K562 (cell line): ENCODE data around the gene CSF1R. TPM values are rescaled to one million over a fixed set of nuclear protein-coding genes. Genes with fewer than 3 reads are reported as not detected.

Source experiments
- ATAC-seq: fragments of 200-7000 bp; cut with Tn5 transposase; 3 replicates; pipeline ENCODE4 v1.9.1; 2020; ENCODE audit warnings: moderate library complexity
- BruUV-seq: library from RNA; stranded (reverse); fragments of 400-500 nt; replicated peaks from 2 replicates; lab custom pipeline; 2021; lab: Mats Ljungman, UMichigan
- CTCF ChIA-PET: fragments of 300-600 bp; formaldehyde crosslinking; extraction: SDS; loops from one replicate; lab custom pipeline; 2021; ENCODE audit warnings: low intra/inter-chr PET ratio; lab: Yijun Ruan, JAX
- POLR2A ChIA-PET: fragments of 300-600, 350-650 bp; sonication (Branson Sonifier 250); formaldehyde crosslinking; extraction: SDS; loops from one replicate; lab custom pipeline; 2021; ENCODE audit warnings: antibody characterized with exemption, inconsistent platforms; lab: Yijun Ruan, JAX
- DNase-seq, 4 experiments: peaks; one replicate each; pipeline versions ENCODE4 v3.0.0 to v3.0.0-alpha.2; 2011 to 2018; ENCODE audit warnings: low spot score in 3 of 4, mixed read lengths in 3 of 4; ENCODE audit errors: extremely low read depth in 1 of 4
- FAIRE-seq: peaks from 2 replicates; lab custom pipeline; 2011; peaks lifted over from hg19 to GRCh38; lab: Jason Lieb, UNC
- H2AFZ ChIP-seq: 2 replicates; pipeline ENCODE4 v1.6.0; 2011; ENCODE audit warnings: low read depth, low read length, control low read depth, inconsistent platforms
- H3K27ac ChIP-seq: fragments of 200-600 bp; 3 replicates; pipeline ENCODE4 v1.8.0; 2011; ENCODE audit warnings: low read depth, mild to moderate bottlenecking, control low read depth, inconsistent platforms, low read length, moderate library complexity, mixed read lengths; ENCODE audit errors: extremely low read depth
- H3K27me3 ChIP-seq, 2 experiments: fragments of 300-600 bp in 1 of 2; 2 replicates in 1 of 2; 3 replicates in 1 of 2; pipeline versions ENCODE4 v1.6.0 to v1.8.0; 2011; ENCODE audit warnings: inconsistent platforms in 2 of 2, low read length in 2 of 2, mild to moderate bottlenecking in 1 of 2, mixed read lengths in 1 of 2, moderate library complexity in 1 of 2; ENCODE audit not compliant: control insufficient read depth in 2 of 2, insufficient read depth in 2 of 2
- H3K36me3 ChIP-seq: fragments of 300-600 bp; 3 replicates; pipeline ENCODE4 v1.8.0; 2011; ENCODE audit warnings: mild to moderate bottlenecking, low read length, inconsistent platforms; ENCODE audit not compliant: control insufficient read depth, insufficient read depth
- H3K4me1 ChIP-seq, 2 experiments: fragments of 200-600 bp in 1 of 2; replicated peaks in 1 of 2; 2 replicates in 1 of 2; 3 replicates in 1 of 2; pipeline versions ENCODE4 v1.5.1 to v1.8.0; 2011; ENCODE audit warnings: inconsistent platforms in 2 of 2, low read length in 2 of 2, mild to moderate bottlenecking in 1 of 2, mixed read lengths in 1 of 2, moderate library complexity in 1 of 2; ENCODE audit not compliant: control insufficient read depth in 2 of 2, insufficient read depth in 2 of 2
- H3K4me2 ChIP-seq: 2 replicates; pipeline ENCODE4 v1.6.1; 2011; ENCODE audit warnings: low read length, control low read depth, inconsistent platforms, mixed read lengths; ENCODE audit not compliant: insufficient read depth
- H3K4me3 ChIP-seq: fragments of 200-600 bp; sonication (generic), shearing (Covaris generic); 2 replicates; pipeline ENCODE4 v1.5.1; 2016; ENCODE audit warnings: control low read depth, inconsistent platforms
- H3K79me2 ChIP-seq: fragments of 200-600 bp; 3 replicates; pipeline ENCODE4 v1.8.0; 2011; ENCODE audit warnings: low read length, inconsistent platforms; ENCODE audit not compliant: control insufficient read depth, insufficient read depth
- H3K9ac ChIP-seq, 2 experiments: 2 replicates each; pipeline versions ENCODE4 v1.6.0 to v1.6.1; 2011; ENCODE audit warnings: low read depth in 2 of 2, low read length in 2 of 2, control low read depth in 1 of 2, inconsistent platforms in 1 of 2, mild to moderate bottlenecking in 1 of 2, mixed read lengths in 1 of 2; ENCODE audit not compliant: insufficient read depth in 1 of 2
- H3K9me1 ChIP-seq: one replicate; pipeline ENCODE4 v1.6.0; 2011; ENCODE audit warnings: inconsistent platforms, mild to moderate bottlenecking, low read length, moderate library complexity; ENCODE audit not compliant: control insufficient read depth, insufficient read depth
- H3K9me3 ChIP-seq: replicated peaks from 2 replicates; pipeline ENCODE4 v1.5.1; 2011; ENCODE audit warnings: low read depth, low read length, inconsistent platforms; ENCODE audit not compliant: control insufficient read depth, insufficient read depth
- H4K20me1 ChIP-seq: replicated peaks from 2 replicates; pipeline ENCODE4 v1.6.1; 2011; ENCODE audit warnings: low read length, inconsistent platforms, mixed read lengths; ENCODE audit not compliant: control insufficient read depth, insufficient read depth
- BDP1 ChIP-seq: IDR thresholded peaks from 3 replicates; pipeline ENCODE4 v1.6.1; 2011; ENCODE audit not compliant: insufficient read length, insufficient read depth
- CHAMP1 ChIP-seq: fragments of 450-650 bp; IDR thresholded peaks from 2 replicates; pipeline ENCODE4 v1.6.1; 2016; ENCODE audit warnings: mild to moderate bottlenecking
- ELF4 ChIP-seq: fragments of 450-650 bp; formaldehyde crosslinking; IDR thresholded peaks from 2 replicates; pipeline ENCODE4 v1.4.0; 2022; ENCODE audit warnings: missing genetic modification characterization
- ETV5 ChIP-seq: sonication (generic); formaldehyde crosslinking; IDR thresholded peaks from 2 replicates; pipeline ENCODE4 v1.4.0; 2020; ENCODE audit warnings: low read depth, mild to moderate bottlenecking, missing genetic modification reagents
- NBN ChIP-seq: fragments of 450-650 bp; IDR thresholded peaks from 2 replicates; pipeline ENCODE4 v1.6.1; 2016; ENCODE audit warnings: low read depth, mild to moderate bottlenecking
- POLR2G ChIP-seq: fragments of 200-400 bp; formaldehyde crosslinking; IDR thresholded peaks from 2 replicates; pipeline ENCODE4 v1.6.1; 2017; ENCODE audit warnings: low read depth, mild to moderate bottlenecking, antibody characterized with exemption, low read length, moderate library complexity
- ZNF589 ChIP-seq: fragments of 200-800 bp; sonication (Bioruptor generic); IDR thresholded peaks from 2 replicates; pipeline ENCODE4 v1.6.1; 2016; ENCODE audit warnings: low read depth, missing genetic modification characterization, missing compliant biosample characterization
- ZSCAN32 ChIP-seq: fragments of 450-650 bp; formaldehyde crosslinking; IDR thresholded peaks from 2 replicates; pipeline ENCODE4 v1.4.0; 2020; ENCODE audit warnings: mild to moderate bottlenecking, moderate library complexity
- WGBS: fragments of 100-300 bp; shearing (Covaris generic); methylation state at CpG from one replicate; pipeline ENCODE4 v1.1.6; 2016; ENCODE audit warnings: low coverage, mixed read lengths; ENCODE audit not compliant: insufficient coverage; ENCODE audit errors: missing lambda C conversion rate; 5-methylcytosine and 5-hydroxymethylcytosine counted together
- in situ Hi-C: fragments of 300-500 bp; cut with MboI; formaldehyde crosslinking; loops from 4 replicates; pipeline ENCODE4 v1.15.0; 2018; ENCODE audit warnings: inconsistent platforms, mixed read lengths
- intact Hi-C: fragments of 100-400 bp; cut with micrococcal nuclease; formaldehyde crosslinking; loops from 2 replicates; pipeline ENCODE4 v1.14.2; 2022
- polyA plus RNA-seq, 8 experiments: library from polyadenylated mRNA; depleted of rRNA in 4 of 8; stranded (reverse) in 5 of 8; unstranded in 3 of 8; fragments of >200 nt; fragmentation: Nextera tagmentation in 2 of 8; fragmentation: Illumina TruSeq in 1 of 8; extraction: Ambion mirVana in 2 of 8; extraction: Trizol in 1 of 8; gene quantifications; 2 replicates each; pipeline versions ENCODE4 v1.2.1 to v1.2.3, GENCODE V29; 2011 to 2014; ENCODE audit warnings: inconsistent platforms in 1 of 8, missing spikeins in 1 of 8
- total RNA-seq, 7 experiments: library from RNA; depleted of rRNA in 6 of 7; stranded (reverse); fragments of >200 nt in 6 of 7; fragmentation: Illumina TruSeq in 2 of 7; extraction: Trizol in 2 of 7; gene quantifications; 2 replicates each; pipeline versions ENCODE4 v1.2.1 to v1.2.3, GENCODE V29; 2011 to 2021; ENCODE audit warnings: low replicate concordance in 1 of 7
- TF ChIP-seq, protein P1 (sequence below): fragments of 250-450 bp; sonication (Bioruptor Pico); IDR thresholded peaks from 2 replicates; pipeline ENCODE4 v1.4.0; 2020; ENCODE audit warnings: mild to moderate bottlenecking, moderate library complexity
- TF ChIP-seq, protein P2 (sequence below), 3 experiments: fragments of 200-800 bp in 1 of 3; sonication (Bioruptor generic) in 1 of 3; sonication (generic) in 1 of 3; formaldehyde crosslinking in 1 of 3; IDR thresholded peaks; 2 replicates each; pipeline versions ENCODE4 v1.6.1 to v1.8.0; 2016 to 2022; ENCODE audit warnings: mild to moderate bottlenecking in 2 of 3, missing compliant biosample characterization in 2 of 3, missing genetic modification characterization in 2 of 3, missing genetic modification reagents in 1 of 3

CSF1R gene
- total and polyA plus RNA-seq, 9 of the 15 experiments (the other 6 are each of a cell fraction or from before 2014, with no cell fraction given), result 0.03 to 0.64 (median 0.20) TPM; not detected in 6

DNA sequence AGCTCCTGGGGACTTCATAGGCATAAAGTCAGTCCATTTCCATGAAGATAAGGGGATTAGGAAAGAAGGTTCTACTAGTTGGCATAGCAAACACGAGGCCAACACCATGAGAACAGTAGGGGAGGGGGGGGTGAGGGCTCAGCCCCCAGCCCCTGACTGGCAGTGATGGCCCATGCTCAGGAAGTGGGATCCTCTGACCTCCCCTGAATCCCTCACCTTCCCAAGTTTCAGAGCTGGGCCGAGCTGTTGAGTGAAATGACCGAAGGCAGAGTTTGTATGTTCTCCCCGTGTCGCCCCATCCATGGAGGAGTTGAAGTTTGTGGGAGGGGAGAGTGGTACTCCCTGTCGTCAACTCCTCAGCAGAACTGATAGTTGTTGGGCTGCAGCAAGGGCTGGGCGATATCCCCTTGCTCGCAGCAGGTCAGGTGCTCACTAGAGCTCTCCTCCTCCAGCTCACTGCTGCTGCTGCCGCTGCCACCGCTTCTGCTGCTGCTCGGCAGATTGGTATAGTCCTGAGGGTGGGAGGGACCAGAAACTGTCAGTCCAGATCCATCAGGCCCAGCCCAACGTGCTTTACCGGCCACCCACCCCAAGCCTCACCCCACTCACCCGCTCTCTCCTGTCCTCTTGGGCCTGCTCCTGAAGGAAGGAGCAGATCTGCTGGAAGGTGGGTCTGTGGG, 32.5 kb downstream of the CSF1R start (continued):
- TF ChIP-seq POLR2G, result peak; percentile 44
- no peak for TF ChIP-seq NBN
- TF ChIP-seq, protein P1, sequence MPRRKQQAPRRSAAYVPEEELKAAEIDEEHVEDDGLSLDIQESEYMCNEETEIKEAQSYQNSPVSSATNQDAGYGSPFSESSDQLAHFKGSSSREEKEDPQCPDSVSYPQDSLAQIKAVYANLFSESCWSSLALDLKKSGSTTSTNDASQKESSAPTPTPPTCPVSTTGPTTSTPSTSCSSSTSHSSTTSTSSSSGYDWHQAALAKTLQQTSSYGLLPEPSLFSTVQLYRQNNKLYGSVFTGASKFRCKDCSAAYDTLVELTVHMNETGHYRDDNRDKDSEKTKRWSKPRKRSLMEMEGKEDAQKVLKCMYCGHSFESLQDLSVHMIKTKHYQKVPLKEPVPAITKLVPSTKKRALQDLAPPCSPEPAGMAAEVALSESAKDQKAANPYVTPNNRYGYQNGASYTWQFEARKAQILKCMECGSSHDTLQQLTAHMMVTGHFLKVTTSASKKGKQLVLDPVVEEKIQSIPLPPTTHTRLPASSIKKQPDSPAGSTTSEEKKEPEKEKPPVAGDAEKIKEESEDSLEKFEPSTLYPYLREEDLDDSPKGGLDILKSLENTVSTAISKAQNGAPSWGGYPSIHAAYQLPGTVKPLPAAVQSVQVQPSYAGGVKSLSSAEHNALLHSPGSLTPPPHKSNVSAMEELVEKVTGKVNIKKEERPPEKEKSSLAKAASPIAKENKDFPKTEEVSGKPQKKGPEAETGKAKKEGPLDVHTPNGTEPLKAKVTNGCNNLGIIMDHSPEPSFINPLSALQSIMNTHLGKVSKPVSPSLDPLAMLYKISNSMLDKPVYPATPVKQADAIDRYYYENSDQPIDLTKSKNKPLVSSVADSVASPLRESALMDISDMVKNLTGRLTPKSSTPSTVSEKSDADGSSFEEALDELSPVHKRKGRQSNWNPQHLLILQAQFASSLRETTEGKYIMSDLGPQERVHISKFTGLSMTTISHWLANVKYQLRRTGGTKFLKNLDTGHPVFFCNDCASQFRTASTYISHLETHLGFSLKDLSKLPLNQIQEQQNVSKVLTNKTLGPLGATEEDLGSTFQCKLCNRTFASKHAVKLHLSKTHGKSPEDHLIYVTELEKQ (CRISPR knock-in tag), result no peak
- TF ChIP-seq, all 486 proteins: peak for 3

DNA sequence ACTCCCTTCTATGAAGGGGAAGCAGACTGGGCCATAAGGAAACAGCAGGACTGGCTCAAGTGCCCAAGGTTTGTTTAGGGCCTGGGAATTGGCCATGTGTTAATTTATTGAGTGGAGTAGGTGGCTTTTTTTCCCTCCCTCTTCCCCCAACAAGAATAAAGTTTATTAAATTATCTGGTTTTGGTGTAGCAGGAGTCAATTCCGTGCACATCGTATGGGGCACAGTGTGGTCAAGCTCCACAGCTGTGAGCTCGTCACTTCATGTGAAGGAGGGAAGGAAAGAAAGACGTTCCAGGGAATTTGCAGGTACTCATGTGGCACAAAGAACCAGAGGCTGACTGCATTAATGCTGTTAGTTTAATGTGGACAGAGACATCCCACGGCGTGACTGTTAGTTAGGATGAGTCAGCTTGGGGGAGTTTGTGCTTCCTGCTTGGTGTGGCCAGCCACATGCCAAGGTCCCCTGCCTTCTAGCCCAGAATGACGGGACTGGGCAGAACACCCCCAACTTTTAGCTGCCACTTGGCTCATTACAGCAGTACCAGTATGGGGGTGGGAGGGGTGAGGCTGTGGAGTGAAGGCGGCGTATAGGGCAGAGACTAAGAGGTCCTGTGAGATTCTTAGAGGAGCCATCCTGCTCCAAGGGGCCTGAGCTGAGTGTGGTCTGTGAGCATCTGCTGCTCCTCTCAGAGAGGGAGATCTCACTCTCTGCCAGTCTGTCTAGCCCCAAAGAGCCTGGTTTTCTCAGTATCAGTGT, 33.2 kb downstream of the CSF1R start:
- DNase-seq (peak in 1 of 4 experiments; percentile 37), FAIRE-seq (peak; percentile 59), ATAC-seq (no peak)
- BruUV-seq, result no TSS peak
- in situ Hi-C loops, result no loop called here
- no peaks in the 10 kb centered on the region for H3K27me3 ChIP-seq
- H3K9ac ChIP-seq, result peak overlapping the region; percentile 21 to 22; a peak in 2 of 4 replicates
- no peak overlapping the region for H3K4me3 ChIP-seq
- CTCF ChIA-PET, result no interaction called here
- H2AFZ ChIP-seq, result no peak overlapping the region
- intact Hi-C loops, result no loop called here
- H3K27ac ChIP-seq, result peak overlapping the region; percentile 48; the same call in 2 of the 3 replicates
- H3K4me2 ChIP-seq, result no peak overlapping the region
- peaks cover 74% of the 10 kb centered on the region for H3K36me3 ChIP-seq
- WGBS, result 73% methylated on average over 9 of the region's 9 CpGs
- H3K9me3 ChIP-seq, result no peaks in the 10 kb centered on the region
- no peaks in the 10 kb centered on the region for H3K79me2 ChIP-seq
- no peaks in the 10 kb centered on the region; the same call in 1 of the 2 replicates for H4K20me1 ChIP-seq
- POLR2A ChIA-PET, result interaction anchor here (0.7 to 4.1 kb wide), 6 partner anchors 9 to 26 kb away, joined by 3 to 13 read pairs (median 5); no protein-coding TSS in a partner anchor
- peaks cover 27 to 37% of the 10 kb centered on the region in 2 experiments for H3K4me1 ChIP-seq
- H3K9me1 ChIP-seq, result no peaks in the 10 kb centered on the region
- TF ChIP-seq BDP1, result no peak
- peak; percentile 62; the same call in 1 of the 2 replicates for TF ChIP-seq ZNF589
- TF ChIP-seq ETV5 (CRISPR knock-in tag), result 0 out of 2 replicates have a peak, but pooled peaks have one; percentile 34
- TF ChIP-seq ELF4, result no peak
- TF ChIP-seq, protein P2, sequence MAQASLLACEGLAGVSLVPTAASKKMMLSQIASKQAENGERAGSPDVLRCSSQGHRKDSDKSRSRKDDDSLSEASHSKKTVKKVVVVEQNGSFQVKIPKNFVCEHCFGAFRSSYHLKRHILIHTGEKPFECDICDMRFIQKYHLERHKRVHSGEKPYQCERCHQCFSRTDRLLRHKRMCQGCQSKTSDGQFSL (CRISPR knock-in tag; IDR thresholded peaks at IDR 0.05), result peak; percentile 37; the same call in 1 of the 2 replicates
- TF ChIP-seq, protein P2 (tag; IDR thresholded peaks at IDR 0.05), result no peak
- no peak for TF ChIP-seq CHAMP1
- no peak for TF ChIP-seq ZSCAN32 (CRISPR knock-in tag)
